ENCODE measurements around the gene LEMD3.

The LEMD3 gene

GRCh38 chr12:65199604-65200003 lies 30.2 kb downstream of the LEMD3 start:
- Histone ChIP-seq H3K4me2 (ENCODE audit: low read length) (no peak overlapping the region), H3K9me3 (ENCODE audit: control insufficient read depth, insufficient read depth, low read length) (no peaks in the 10 kb centered on the region), H3K27ac (ENCODE audit: low read depth, low read length) (no peak overlapping the region), H3K79me2 (ENCODE audit: control insufficient read depth, low read length) (peaks cover 93% of the 10 kb centered on the region), H3F3A (ENCODE audit: control insufficient read depth, insufficient read depth) (0 out of 2 replicates have a peak, but pooled peaks cover 3% of the 10 kb centered on the region), H3K4me3 (ENCODE audit: low read length) (no peak overlapping the region), H3K27me3 (ENCODE audit: control insufficient read depth, low read length) (no peaks in the 10 kb centered on the region), H3K36me3 (ENCODE audit: control insufficient read depth, low read length) (0 out of 2 replicates have a peak, but pooled peaks cover 4% of the 10 kb centered on the region), H3K9me2 (replicated peaks; ENCODE audit: control insufficient read depth, low read length) (no peaks in the 10 kb centered on the region), H3K4me1 (ENCODE audit: control insufficient read depth, low read length) (peaks cover 22% of the 10 kb centered on the region), H4K20me1 (ENCODE audit: control insufficient read depth, insufficient read depth, low read depth, low read length) (no peaks in the 10 kb centered on the region; the same call in 1 of the 2 replicates)
- no peak for TF ChIP-seq CTCF (IDR thresholded peaks at IDR 0.05; ENCODE audit: low read depth, low read length, poor library complexity, severe bottlenecking)
- TF ChIP-seq EZH2phosphoT487 (IDR thresholded peaks at IDR 0.05; ENCODE audit: borderline replicate concordance, low read length): no peak

GRCh38 chr12:65200007-65200665 lies 30.8 kb downstream of the LEMD3 start:
- Histone ChIP-seq H3K27me3 (ENCODE audit: control insufficient read depth, low read length) (no peaks in the 10 kb centered on the region), H3K79me2 (ENCODE audit: control insufficient read depth, low read length) (peaks cover 93% of the 10 kb centered on the region), H3K4me2 (ENCODE audit: low read length) (no peak overlapping the region), H3K36me3 (ENCODE audit: control insufficient read depth, low read length) (0 out of 2 replicates have a peak, but pooled peaks cover 4% of the 10 kb centered on the region), H3K9me3 (ENCODE audit: control insufficient read depth, insufficient read depth, low read length) (no peaks in the 10 kb centered on the region), H4K20me1 (ENCODE audit: control insufficient read depth, insufficient read depth, low read depth, low read length) (no peaks in the 10 kb centered on the region; the same call in 1 of the 2 replicates), H3F3A (ENCODE audit: control insufficient read depth, insufficient read depth) (0 out of 2 replicates have a peak, but pooled peaks cover 3% of the 10 kb centered on the region), H3K27ac (ENCODE audit: low read depth, low read length) (no peak overlapping the region), H3K9me2 (replicated peaks; ENCODE audit: control insufficient read depth, low read length) (no peaks in the 10 kb centered on the region), H3K4me3 (ENCODE audit: low read length) (no peak overlapping the region), H3K4me1 (ENCODE audit: control insufficient read depth, low read length) (peaks cover 24% of the 10 kb centered on the region)
- TF ChIP-seq CTCF (IDR thresholded peaks at IDR 0.05; ENCODE audit: low read depth, low read length, poor library complexity, severe bottlenecking) (no peak), EZH2phosphoT487 (IDR thresholded peaks at IDR 0.05; ENCODE audit: borderline replicate concordance, low read length) (no peak)

- Histone ChIP-seq H3K27me3 (ENCODE audit: control insufficient read depth, low read length) (no peaks in the 10 kb centered on the region), H3K79me2 (ENCODE audit: control insufficient read depth, low read length) (peaks cover 93% of the 10 kb centered on the region), H3F3A (ENCODE audit: control insufficient read depth, insufficient read depth) (no peaks in the 10 kb centered on the region), H3K4me3 (ENCODE audit: low read length) (no peak overlapping the region), H4K20me1 (ENCODE audit: control insufficient read depth, insufficient read depth, low read depth, low read length) (peaks cover 15% of the 10 kb centered on the region), H3K36me3 (ENCODE audit: control insufficient read depth, low read length) (0 out of 2 replicates have a peak, but pooled peaks cover 4% of the 10 kb centered on the region), H3K27ac (ENCODE audit: low read depth, low read length) (no peak overlapping the region), H3K4me1 (ENCODE audit: control insufficient read depth, low read length) (peaks cover 34% of the 10 kb centered on the region), H3K4me2 (ENCODE audit: low read length) (no peak overlapping the region), H3K9me2 (replicated peaks; ENCODE audit: control insufficient read depth, low read length) (no peaks in the 10 kb centered on the region), H3K9me3 (ENCODE audit: control insufficient read depth, insufficient read depth, low read length) (no peaks in the 10 kb centered on the region)
- TF ChIP-seq CTCF (IDR thresholded peaks at IDR 0.05; ENCODE audit: low read depth, low read length, poor library complexity, severe bottlenecking) (no peak), EZH2phosphoT487 (IDR thresholded peaks at IDR 0.05; ENCODE audit: borderline replicate concordance, low read length) (no peak)
These were observed 34.0 kb downstream of the LEMD3 start for GRCh38 chr12:65203376-65203775.

All from DOHH2 (cell line).